Liver (tissue), 9 donors: Measurements from ENCODE around the gene CBX5. TPM values are rescaled to one million over a fixed set of nuclear protein-coding genes. Genes with fewer than 3 reads are reported as not detected.

Experiments used
- DNase-seq: peaks from one replicate; pipeline ENCODE4 v3.0.0-alpha.2; 2017; ENCODE audit warnings: low spot score
- H3K27ac ChIP-seq, 2 donors: one replicate each; pipeline ENCODE4 v1.7.0; 2013; ENCODE audit warnings: inconsistent platforms in 2 of 2, low read length in 2 of 2, control low read depth in 1 of 2, low read depth in 1 of 2, mild to moderate bottlenecking in 1 of 2
- H3K27me3 ChIP-seq, 4 donors: one replicate each; pipeline versions ENCODE4 v1.6.1 to v1.7.0; 2013; ENCODE audit warnings: low read length in 3 of 4, inconsistent platforms in 1 of 4, mild to moderate bottlenecking in 1 of 4, moderate library complexity in 1 of 4; ENCODE audit not compliant: control insufficient read depth in 4 of 4, insufficient read depth in 4 of 4
- H3K36me3 ChIP-seq, 4 donors: one replicate each; pipeline versions ENCODE4 v1.6.1 to v1.7.0; 2013; ENCODE audit warnings: low read length in 3 of 4, mild to moderate bottlenecking in 3 of 4, low read depth in 1 of 4, moderate library complexity in 1 of 4; ENCODE audit not compliant: control insufficient read depth in 4 of 4, insufficient read depth in 3 of 4
- H3K4me1 ChIP-seq, 4 donors: one replicate each; pipeline versions ENCODE4 v1.6.1 to v1.7.0; 2013; ENCODE audit warnings: low read length in 3 of 4, mild to moderate bottlenecking in 3 of 4, moderate library complexity in 1 of 4; ENCODE audit not compliant: control insufficient read depth in 4 of 4, insufficient read depth in 4 of 4
- H3K4me3 ChIP-seq, 3 donors: one replicate each; pipeline versions ENCODE4 v1.6.1 to v1.7.0; 2013; ENCODE audit warnings: low read length in 3 of 3, control low read depth in 1 of 3, low read depth in 1 of 3, mild to moderate bottlenecking in 1 of 3
- H3K9ac ChIP-seq, 2 donors: one replicate each; pipeline ENCODE4 v1.7.0; 2013; ENCODE audit warnings: low read length in 2 of 2, mild to moderate bottlenecking in 2 of 2, moderate library complexity in 2 of 2, control low read depth in 1 of 2, low read depth in 1 of 2
- H3K9me3 ChIP-seq, 4 donors: one replicate each; pipeline versions ENCODE4 v1.6.1 to v1.7.0; 2013; ENCODE audit warnings: low read length in 3 of 4; ENCODE audit not compliant: control insufficient read depth in 4 of 4
- CTCF ChIP-seq: fragments of 150-350 bp; IDR thresholded peaks from 2 replicates; pipeline ENCODE4 v1.5.1; 2017; ENCODE audit warnings: improper control_type of control experiment, low read depth, low read length; ENCODE audit not compliant: missing input control
- EGR1 ChIP-seq, 2 donors: IDR thresholded peaks; 2 replicates each; pipeline ENCODE4 v1.6.1; 2016 to 2018; ENCODE audit warnings: antibody characterized with exemption in 2 of 2, low read depth in 2 of 2
- FOXA1 ChIP-seq: IDR thresholded peaks from 2 replicates; pipeline ENCODE4 v1.6.1; 2016; ENCODE audit warnings: antibody characterized with exemption
- FOXA2 ChIP-seq: IDR thresholded peaks from 2 replicates; pipeline ENCODE4 v1.6.1; 2016; ENCODE audit warnings: antibody characterized with exemption
- GABPA ChIP-seq, 2 donors: IDR thresholded peaks in 1 of 2; conservative IDR thresholded peaks in 1 of 2; 2 replicates each; pipeline ENCODE4 v1.6.1; 2016; ENCODE audit warnings: antibody characterized with exemption in 2 of 2, mild to moderate bottlenecking in 1 of 2, moderate library complexity in 1 of 2
- HNF4A ChIP-seq, 2 donors: conservative IDR thresholded peaks; 2 replicates each; pipeline ENCODE4 v1.6.1; 2016; ENCODE audit warnings: antibody characterized with exemption in 2 of 2, mild to moderate bottlenecking in 2 of 2
- HNF4G ChIP-seq: IDR thresholded peaks from 2 replicates; pipeline ENCODE4 v1.6.1; 2016; ENCODE audit warnings: antibody characterized with exemption
- JUND ChIP-seq, 2 donors: IDR thresholded peaks; 2 replicates each; pipeline ENCODE4 v1.6.1; 2016; ENCODE audit warnings: antibody characterized with exemption in 2 of 2
- MAX ChIP-seq: IDR thresholded peaks from 2 replicates; pipeline ENCODE4 v1.6.1; 2016; ENCODE audit warnings: antibody characterized with exemption
- NR2F2 ChIP-seq: IDR thresholded peaks from 2 replicates; pipeline ENCODE4 v1.6.1; 2016; ENCODE audit warnings: antibody characterized with exemption
- RAD21 ChIP-seq, 2 donors: IDR thresholded peaks; 2 replicates each; pipeline ENCODE4 v1.6.1; 2016; ENCODE audit warnings: antibody characterized with exemption in 2 of 2, mild to moderate bottlenecking in 2 of 2
- RXRA ChIP-seq, 2 donors: IDR thresholded peaks; 2 replicates each; pipeline ENCODE4 v1.6.1; 2017 to 2018; ENCODE audit warnings: antibody characterized with exemption in 2 of 2, mild to moderate bottlenecking in 1 of 2
- SP1 ChIP-seq: IDR thresholded peaks from 2 replicates; pipeline ENCODE4 v1.6.1; 2018; ENCODE audit warnings: antibody characterized with exemption, mild to moderate bottlenecking
- TAF1 ChIP-seq: conservative IDR thresholded peaks from 2 replicates; pipeline ENCODE4 v1.6.1; 2016; ENCODE audit warnings: antibody characterized with exemption, mild to moderate bottlenecking
- YY1 ChIP-seq: IDR thresholded peaks from 2 replicates; pipeline ENCODE4 v1.6.1; 2016; ENCODE audit warnings: antibody characterized with exemption, mild to moderate bottlenecking
- WGBS: extraction: QIAGEN DNeasy Blood & Tissue Kit; methylation state at CpG from one replicate; pipeline ENCODE4 v1.1.7; 2013; 5-methylcytosine and 5-hydroxymethylcytosine counted together
- polyA plus RNA-seq, 2 donors: library from polyadenylated mRNA; stranded (reverse) in 1 of 2; unstranded in 1 of 2; fragments of 200-250 nt in 1 of 2; fragments of >200 nt in 1 of 2; fragmentation: Nextera tagmentation in 1 of 2; extraction: Ambion mirVana in 1 of 2; gene quantifications; one replicate each; pipeline versions ENCODE4 v1.2.1 to v1.2.3, GENCODE V29; 2013 to 2015
- total RNA-seq, 2 donors: library from RNA; depleted of rRNA; stranded (reverse); fragments of >200 nt; gene quantifications; one replicate each; pipeline ENCODE4 v1.2.3, GENCODE V29; 2014
- TF ChIP-seq, protein P1 (sequence below): IDR thresholded peaks from 2 replicates; pipeline ENCODE4 v1.6.1; 2016; ENCODE audit warnings: antibody characterized with exemption
- TF ChIP-seq, protein P2 (sequence below): IDR thresholded peaks from 2 replicates; pipeline ENCODE4 v1.6.1; 2016; ENCODE audit warnings: antibody characterized with exemption
- TF ChIP-seq, protein P3 (sequence below): IDR thresholded peaks from 2 replicates; pipeline ENCODE4 v1.6.1; 2016; ENCODE audit warnings: antibody characterized with exemption, mild to moderate bottlenecking
- donor health status: healthy.
- donor health status: healthy.
- donor health status: healthy.
- donor health status: healthy.
- donor health status: healthy.

Gene CBX5
- total and polyA plus RNA-seq, 4 donors: 4.4 to 62.3 (median 12.6) TPM

- TF ChIP-seq NR2F2 (no peak), RAD21 (IDR thresholded peaks at IDR 0.05) (no peak), HNF4G (no peak), CTCF (no peak), GABPA (IDR thresholded peaks at IDR 0.05 in 1 of 2, conservative IDR thresholded peaks at IDR 0.05 in 1 of 2) (no peak), MAX (no peak)
- TF ChIP-seq, protein P1, sequence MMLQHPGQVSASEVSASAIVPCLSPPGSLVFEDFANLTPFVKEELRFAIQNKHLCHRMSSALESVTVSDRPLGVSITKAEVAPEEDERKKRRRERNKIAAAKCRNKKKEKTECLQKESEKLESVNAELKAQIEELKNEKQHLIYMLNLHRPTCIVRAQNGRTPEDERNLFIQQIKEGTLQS: no peak
Observed at GRCh38 chr12:54273981-54274380, 5.9 kb downstream of the CBX5 start.

DNA sequence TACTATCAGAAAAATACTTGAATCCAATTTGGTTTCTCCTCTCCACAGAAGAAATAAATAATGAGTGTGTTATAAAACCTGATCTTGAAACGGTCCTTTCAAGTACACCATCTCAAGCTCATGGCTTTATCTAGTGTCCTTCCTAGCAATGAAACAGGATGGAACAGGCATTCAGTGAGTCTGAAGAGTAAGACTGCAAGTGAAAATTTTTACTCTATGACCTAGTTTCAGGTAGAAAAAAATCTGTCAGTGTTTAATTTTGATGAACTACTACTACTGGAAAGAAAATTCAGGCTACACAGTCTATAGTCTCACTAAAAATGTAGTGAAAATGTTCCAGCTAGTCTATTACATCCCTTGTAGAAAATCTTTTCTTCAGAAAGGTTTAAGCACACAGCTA, 7.7 kb downstream of the CBX5 start:
- TF ChIP-seq SP1: no peak
- TF ChIP-seq JUND (IDR thresholded peaks at IDR 0.05): no peak
- TF ChIP-seq GABPA (IDR thresholded peaks at IDR 0.05 in 1 of 2, conservative IDR thresholded peaks at IDR 0.05 in 1 of 2): no peak
- TF ChIP-seq, protein P2, sequence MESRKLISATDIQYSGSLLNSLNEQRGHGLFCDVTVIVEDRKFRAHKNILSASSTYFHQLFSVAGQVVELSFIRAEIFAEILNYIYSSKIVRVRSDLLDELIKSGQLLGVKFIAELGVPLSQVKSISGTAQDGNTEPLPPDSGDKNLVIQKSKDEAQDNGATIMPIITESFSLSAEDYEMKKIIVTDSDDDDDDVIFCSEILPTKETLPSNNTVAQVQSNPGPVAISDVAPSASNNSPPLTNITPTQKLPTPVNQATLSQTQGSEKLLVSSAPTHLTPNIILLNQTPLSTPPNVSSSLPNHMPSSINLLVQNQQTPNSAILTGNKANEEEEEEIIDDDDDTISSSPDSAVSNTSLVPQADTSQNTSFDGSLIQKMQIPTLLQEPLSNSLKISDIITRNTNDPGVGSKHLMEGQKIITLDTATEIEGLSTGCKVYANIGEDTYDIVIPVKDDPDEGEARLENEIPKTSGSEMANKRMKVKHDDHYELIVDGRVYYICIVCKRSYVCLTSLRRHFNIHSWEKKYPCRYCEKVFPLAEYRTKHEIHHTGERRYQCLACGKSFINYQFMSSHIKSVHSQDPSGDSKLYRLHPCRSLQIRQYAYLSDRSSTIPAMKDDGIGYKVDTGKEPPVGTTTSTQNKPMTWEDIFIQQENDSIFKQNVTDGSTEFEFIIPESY: no peak
- TF ChIP-seq RXRA (IDR thresholded peaks at IDR 0.05): no peak
- no peak for TF ChIP-seq NR2F2
- no peak for TF ChIP-seq YY1
- TF ChIP-seq, protein P1: no peak
- no peak for TF ChIP-seq MAX
- no peak for TF ChIP-seq HNF4G
- TF ChIP-seq TAF1: no peak
- no peak for TF ChIP-seq RAD21 (IDR thresholded peaks at IDR 0.05)
- TF ChIP-seq, protein P3, sequence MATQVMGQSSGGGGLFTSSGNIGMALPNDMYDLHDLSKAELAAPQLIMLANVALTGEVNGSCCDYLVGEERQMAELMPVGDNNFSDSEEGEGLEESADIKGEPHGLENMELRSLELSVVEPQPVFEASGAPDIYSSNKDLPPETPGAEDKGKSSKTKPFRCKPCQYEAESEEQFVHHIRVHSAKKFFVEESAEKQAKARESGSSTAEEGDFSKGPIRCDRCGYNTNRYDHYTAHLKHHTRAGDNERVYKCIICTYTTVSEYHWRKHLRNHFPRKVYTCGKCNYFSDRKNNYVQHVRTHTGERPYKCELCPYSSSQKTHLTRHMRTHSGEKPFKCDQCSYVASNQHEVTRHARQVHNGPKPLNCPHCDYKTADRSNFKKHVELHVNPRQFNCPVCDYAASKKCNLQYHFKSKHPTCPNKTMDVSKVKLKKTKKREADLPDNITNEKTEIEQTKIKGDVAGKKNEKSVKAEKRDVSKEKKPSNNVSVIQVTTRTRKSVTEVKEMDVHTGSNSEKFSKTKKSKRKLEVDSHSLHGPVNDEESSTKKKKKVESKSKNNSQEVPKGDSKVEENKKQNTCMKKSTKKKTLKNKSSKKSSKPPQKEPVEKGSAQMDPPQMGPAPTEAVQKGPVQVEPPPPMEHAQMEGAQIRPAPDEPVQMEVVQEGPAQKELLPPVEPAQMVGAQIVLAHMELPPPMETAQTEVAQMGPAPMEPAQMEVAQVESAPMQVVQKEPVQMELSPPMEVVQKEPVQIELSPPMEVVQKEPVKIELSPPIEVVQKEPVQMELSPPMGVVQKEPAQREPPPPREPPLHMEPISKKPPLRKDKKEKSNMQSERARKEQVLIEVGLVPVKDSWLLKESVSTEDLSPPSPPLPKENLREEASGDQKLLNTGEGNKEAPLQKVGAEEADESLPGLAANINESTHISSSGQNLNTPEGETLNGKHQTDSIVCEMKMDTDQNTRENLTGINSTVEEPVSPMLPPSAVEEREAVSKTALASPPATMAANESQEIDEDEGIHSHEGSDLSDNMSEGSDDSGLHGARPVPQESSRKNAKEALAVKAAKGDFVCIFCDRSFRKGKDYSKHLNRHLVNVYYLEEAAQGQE: no peak
- no peak for TF ChIP-seq FOXA2
- TF ChIP-seq CTCF: no peak
- no peak for TF ChIP-seq FOXA1
- TF ChIP-seq EGR1 (IDR thresholded peaks at IDR 0.05; ENCODE audit: low read depth in 2 of 2): no peak
- no peak for TF ChIP-seq HNF4A (conservative IDR thresholded peaks at IDR 0.05)
- H3K27ac ChIP-seq: no peak overlapping the region
- no peak for DNase-seq
- no peaks in the 10 kb centered on the region for H3K9me3 ChIP-seq
- no peaks in the 10 kb centered on the region for H3K36me3 ChIP-seq
- H3K4me3 ChIP-seq: no peak overlapping the region
- H3K9ac ChIP-seq: no peak overlapping the region
- H3K27me3 ChIP-seq: no peaks in the 10 kb centered on the region
- WGBS: 82% methylated on average over 1 of the region's 1 CpG
- no peaks in the 10 kb centered on the region for H3K4me1 ChIP-seq

More at GRCh38 chr12:54273981-54274380, 5.9 kb downstream of the CBX5 start:
- Histone ChIP-seq H3K36me3 (no peaks in the 10 kb centered on the region), H3K9ac (no peak overlapping the region), H3K9me3 (no peaks in the 10 kb centered on the region), H3K27me3 (no peaks in the 10 kb centered on the region), H3K4me1 (peaks cover 0 to 10% (median 10%) of the 10 kb centered on the region in 4 donors), H3K4me3 (no peak overlapping the region), H3K27ac (no peak overlapping the region)
- 84% methylated on average over 2 of the region's 2 CpGs for WGBS
- DNase-seq: no peak
